C4-2B (cell line): ENCODE results near the gene SNX33.

Experiments
- CTCF ChIP-seq: fragments of 450-650 bp; conservative IDR thresholded peaks from 2 replicates; pipeline ENCODE4 v1.5.1; 2017; ENCODE audit warnings: mild to moderate bottlenecking
- ZFX ChIP-seq: fragments of 450-650 bp; IDR thresholded peaks from 2 replicates; pipeline ENCODE4 v1.6.1; 2017

GRCh38 chr15:75641603-75642002 lies 6.1 kb upstream of the SNX33 start:
- TF ChIP-seq CTCF = no peak
- TF ChIP-seq ZFX = no peak
